Choroid plexus epithelial cell (primary cell): ENCODE data around the gene ACSL3.

Source experiments
- DNase-seq: peaks from one replicate; pipeline ENCODE4 v3.0.0-alpha.2; 2010; ENCODE audit warnings: low read depth
- H3K4me3 ChIP-seq: 2 replicates; pipeline ENCODE4 v1.5.1; 2011; ENCODE audit warnings: low read depth, mild to moderate bottlenecking, control low read depth, low read length, moderate library complexity
- TF ChIP-seq, protein P1 (sequence below): conservative IDR thresholded peaks from 2 replicates; pipeline ENCODE4 v1.5.1; 2011; ENCODE audit warnings: low read depth, mild to moderate bottlenecking, control low read depth, inconsistent platforms, low read length, moderate library complexity

The ACSL3 gene

DNA sequence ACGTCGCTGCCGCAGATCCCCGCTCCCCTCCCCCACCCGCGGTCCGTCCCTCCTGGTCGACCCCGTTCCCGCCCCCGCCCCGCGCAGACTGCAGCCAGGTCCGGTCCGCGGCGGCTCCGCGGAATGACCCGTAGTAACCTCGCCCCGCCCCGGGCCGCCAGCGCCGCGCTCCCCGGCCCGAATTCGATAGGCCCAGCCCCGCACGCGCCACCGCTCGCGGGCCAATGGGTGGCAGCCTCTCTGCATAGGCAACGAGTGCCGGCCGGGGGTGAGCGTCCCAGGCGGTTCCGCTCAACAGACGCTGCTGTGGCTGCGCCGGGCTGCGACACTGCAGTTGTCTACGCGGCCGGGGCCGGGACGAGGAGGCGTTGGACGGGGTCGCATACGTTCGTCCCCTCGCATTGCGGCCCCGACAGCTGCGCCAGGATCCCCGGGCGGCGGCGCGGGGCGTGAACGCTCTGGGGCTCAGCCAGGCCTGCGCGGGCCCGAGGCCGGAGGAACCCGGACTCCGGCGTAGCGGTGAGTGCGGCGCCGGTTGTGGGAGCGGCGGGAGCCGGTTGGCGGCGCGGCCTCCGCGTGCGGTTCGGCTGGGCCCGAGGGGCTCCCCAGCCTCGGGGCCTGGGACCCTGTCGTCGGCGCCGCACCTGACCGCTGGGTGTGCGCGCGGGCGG lies at the start of gene ACSL3:
Gene ACSL3, plus strand, starts transcription at position 297 of the 671 bp plus-strand sequence. CDS start 47,737 bp downstream, outside the sequence.
- TF ChIP-seq, protein P1, sequence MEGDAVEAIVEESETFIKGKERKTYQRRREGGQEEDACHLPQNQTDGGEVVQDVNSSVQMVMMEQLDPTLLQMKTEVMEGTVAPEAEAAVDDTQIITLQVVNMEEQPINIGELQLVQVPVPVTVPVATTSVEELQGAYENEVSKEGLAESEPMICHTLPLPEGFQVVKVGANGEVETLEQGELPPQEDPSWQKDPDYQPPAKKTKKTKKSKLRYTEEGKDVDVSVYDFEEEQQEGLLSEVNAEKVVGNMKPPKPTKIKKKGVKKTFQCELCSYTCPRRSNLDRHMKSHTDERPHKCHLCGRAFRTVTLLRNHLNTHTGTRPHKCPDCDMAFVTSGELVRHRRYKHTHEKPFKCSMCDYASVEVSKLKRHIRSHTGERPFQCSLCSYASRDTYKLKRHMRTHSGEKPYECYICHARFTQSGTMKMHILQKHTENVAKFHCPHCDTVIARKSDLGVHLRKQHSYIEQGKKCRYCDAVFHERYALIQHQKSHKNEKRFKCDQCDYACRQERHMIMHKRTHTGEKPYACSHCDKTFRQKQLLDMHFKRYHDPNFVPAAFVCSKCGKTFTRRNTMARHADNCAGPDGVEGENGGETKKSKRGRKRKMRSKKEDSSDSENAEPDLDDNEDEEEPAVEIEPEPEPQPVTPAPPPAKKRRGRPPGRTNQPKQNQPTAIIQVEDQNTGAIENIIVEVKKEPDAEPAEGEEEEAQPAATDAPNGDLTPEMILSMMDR: no peak
- H3K4me3 ChIP-seq: peak within 1 kb of the TSS; percentile 83

GRCh38 chr2:222811828-222812227 lies 49.0 kb upstream of the ACSL3 start:
- DNase-seq: no peak
- H3K4me3 ChIP-seq: no peak overlapping the region
- TF ChIP-seq, protein P1: no peak

More for the DNA sequence above, at the start of gene ACSL3:
- peak; percentile 95 for DNase-seq

GRCh38 chr2:222813177-222813843 lies 47.5 kb upstream of the ACSL3 start:
- TF ChIP-seq, protein P1: no peak
- no peak for DNase-seq
- H3K4me3 ChIP-seq: no peak overlapping the region

DNA sequence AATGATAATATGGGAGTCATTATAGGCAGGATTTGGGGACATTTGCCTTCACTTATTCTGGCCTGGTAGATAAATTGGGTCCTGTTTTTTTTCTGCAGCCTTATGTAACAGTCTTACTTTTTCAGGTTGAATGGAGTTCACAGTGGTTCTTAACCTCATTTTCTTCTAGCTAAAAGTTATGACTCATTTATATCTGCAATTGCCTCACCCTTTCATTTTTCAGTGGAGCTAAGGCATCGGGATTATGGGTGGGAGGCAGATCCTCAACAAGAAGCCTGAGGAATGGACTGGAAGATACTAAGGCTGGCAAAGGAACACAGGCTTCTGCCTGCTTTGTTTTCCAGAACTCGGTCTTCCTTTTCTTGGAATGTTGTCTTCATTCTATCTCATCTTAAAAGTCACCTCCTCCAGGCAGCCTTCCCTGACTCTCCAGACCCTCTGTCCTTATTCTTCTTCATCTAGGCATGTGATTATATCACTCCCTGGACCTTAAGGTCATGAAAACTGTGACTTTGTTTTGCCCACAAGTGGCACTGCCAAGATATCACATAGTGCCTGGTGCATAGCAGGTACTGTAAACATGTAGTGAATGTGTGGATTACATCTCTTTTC lies 41.0 kb upstream of the ACSL3 start:
- no peak overlapping the region for H3K4me3 ChIP-seq
- TF ChIP-seq, protein P1: no peak
- DNase-seq: peak; percentile 69

DNA sequence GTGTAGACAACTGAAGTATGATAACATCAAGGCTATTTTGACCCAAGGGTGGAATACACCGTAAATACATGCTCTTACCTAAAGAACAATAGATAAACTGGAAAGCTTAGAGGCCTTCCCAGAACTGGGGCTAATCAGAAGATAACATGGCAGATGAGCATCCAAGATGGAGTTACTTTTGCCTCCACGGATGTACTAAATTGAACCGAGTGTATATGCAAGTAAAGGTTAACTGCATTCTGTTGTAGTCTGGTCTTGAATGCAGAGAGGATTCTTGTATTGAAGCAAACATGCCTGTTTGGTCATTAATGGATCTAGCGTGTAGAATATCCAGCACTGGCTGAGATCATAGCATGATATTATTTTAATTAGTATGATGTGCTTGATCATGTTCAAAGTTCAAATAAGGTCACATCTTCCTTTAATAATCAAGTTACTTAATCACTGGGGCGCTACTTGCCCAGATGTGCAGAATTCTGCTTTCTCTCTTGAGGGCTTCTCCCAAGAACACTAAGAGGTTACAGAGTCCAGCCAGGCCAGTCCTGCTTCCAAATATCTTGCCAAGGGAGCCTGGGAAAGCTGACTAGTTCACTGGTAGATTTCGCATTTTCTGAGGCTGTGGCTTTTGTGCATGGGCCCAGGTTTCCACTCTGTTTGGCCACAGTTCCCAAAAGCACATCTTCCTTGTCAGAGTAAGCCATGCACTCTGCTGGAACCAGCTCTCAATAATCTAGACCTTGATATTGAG lies 37.5 kb upstream of the ACSL3 start:
- no peak overlapping the region for H3K4me3 ChIP-seq
- TF ChIP-seq, protein P1: no peak
- no peak for DNase-seq

- H3K4me3 ChIP-seq: no peak overlapping the region
- no peak for DNase-seq
- TF ChIP-seq, protein P1: no peak
Observed at GRCh38 chr2:222825031-222825430, 35.8 kb upstream of the ACSL3 start.
